HepG2 (cell line): ENCODE data around the gene MTCL1. TPM values are rescaled to one million over a fixed set of nuclear protein-coding genes. Genes with fewer than 3 reads are reported as not detected.

Experiments used
- CHD2 ChIP-seq: IDR thresholded peaks from 2 replicates; pipeline ENCODE4 v1.6.1; 2011; ENCODE audit warnings: low read depth, low read length, improper control_type of control experiment
- GATAD1 ChIP-seq: IDR thresholded peaks from 2 replicates; pipeline ENCODE4 v1.6.1; 2016; ENCODE audit warnings: missing genetic modification reagents, missing compliant biosample characterization
- HOXA3 ChIP-seq: sonication (generic); formaldehyde crosslinking; IDR thresholded peaks from 2 replicates; pipeline ENCODE4 v1.5.0; 2020; ENCODE audit warnings: missing genetic modification reagents
- KDM1A ChIP-seq: IDR thresholded peaks from 2 replicates; pipeline ENCODE4 v1.6.1; 2016; ENCODE audit warnings: missing compliant biosample characterization
- MYC ChIP-seq: sonication (generic); formaldehyde crosslinking; IDR thresholded peaks from 2 replicates; pipeline ENCODE4 v1.9.0; 2021; ENCODE audit warnings: missing genetic modification reagents, borderline replicate concordance
- NR3C1 ChIP-seq: sonication (generic); formaldehyde crosslinking; IDR thresholded peaks from 2 replicates; pipeline ENCODE4 v1.4.0; 2020; ENCODE audit warnings: missing genetic modification reagents
- POLR2AphosphoS5 ChIP-seq: IDR thresholded peaks from 2 replicates; pipeline ENCODE4 v1.6.1; 2012; ENCODE audit warnings: low read depth, low read length
- REPIN1 ChIP-seq: sonication (generic); formaldehyde crosslinking; IDR thresholded peaks from 2 replicates; pipeline ENCODE4 v1.8.0; 2022; ENCODE audit warnings: missing genetic modification reagents, low read depth, mild to moderate bottlenecking, borderline replicate concordance
- SIN3A ChIP-seq: IDR thresholded peaks from 2 replicates; pipeline ENCODE4 v1.6.1; 2011; ENCODE audit warnings: low read depth, mild to moderate bottlenecking, control low read depth, low read length, borderline replicate concordance
- ZNF263 ChIP-seq: sonication (generic); formaldehyde crosslinking; IDR thresholded peaks from 2 replicates; pipeline ENCODE4 v1.4.0; 2020; ENCODE audit warnings: missing genetic modification reagents
- ZNF431 ChIP-seq: sonication (generic); formaldehyde crosslinking; IDR thresholded peaks from 2 replicates; pipeline ENCODE4 v1.9.0; 2022; ENCODE audit warnings: missing genetic modification reagents, low read depth, mild to moderate bottlenecking, borderline replicate concordance
- ZNF567 ChIP-seq: sonication (generic); formaldehyde crosslinking; IDR thresholded peaks from 2 replicates; pipeline ENCODE4 v1.8.1; 2023; ENCODE audit warnings: mild to moderate bottlenecking, missing genetic modification reagents, borderline replicate concordance
- ZNF619 ChIP-seq: sonication (generic); formaldehyde crosslinking; IDR thresholded peaks from 2 replicates; pipeline ENCODE4 v1.4.0; 2020; ENCODE audit warnings: mild to moderate bottlenecking, missing genetic modification reagents
- polyA plus RNA-seq, 8 experiments: library from polyadenylated mRNA; depleted of rRNA in 3 of 8; stranded (reverse) in 7 of 8; unstranded in 1 of 8; fragments of >200 nt; fragmentation: Illumina TruSeq in 4 of 8; extraction: Trizol in 4 of 8; gene quantifications; 2 replicates each; pipeline versions ENCODE4 v1.2.1 to v1.2.3, GENCODE V29; 2011 to 2016; ENCODE audit warnings: low read depth in 4 of 8, missing spikeins in 1 of 8, mixed read lengths in 1 of 8; ENCODE audit not compliant: insufficient read depth in 1 of 8
- total RNA-seq, 5 experiments: library from RNA; depleted of rRNA; stranded (reverse); fragments of >200 nt; fragmentation: Illumina TruSeq; extraction: Trizol; gene quantifications; 2 replicates each; pipeline ENCODE4 v1.2.3, GENCODE V29; 2016; ENCODE audit warnings: low read depth in 1 of 5
- TF ChIP-seq, protein P1 (sequence below): sonication (generic); formaldehyde crosslinking; IDR thresholded peaks from 2 replicates; pipeline ENCODE4 v1.8.1; 2023; ENCODE audit warnings: mild to moderate bottlenecking, missing genetic modification reagents
- TF ChIP-seq, protein P2 (sequence below): sonication (generic); formaldehyde crosslinking; IDR thresholded peaks from 2 replicates; pipeline ENCODE4 v1.4.0; 2020; ENCODE audit warnings: missing genetic modification reagents, borderline replicate concordance
- TF ChIP-seq, protein P3 (sequence below): sonication (generic); IDR thresholded peaks from 2 replicates; pipeline ENCODE4 v1.6.1; 2016; ENCODE audit warnings: low read depth, borderline replicate concordance
- TF ChIP-seq, protein P4 (sequence below): IDR thresholded peaks from 2 replicates; pipeline ENCODE4 v1.6.1; 2016; ENCODE audit warnings: low read depth
- TF ChIP-seq, protein P5 (sequence below): IDR thresholded peaks from 2 replicates; pipeline ENCODE4 v1.6.1; 2012; ENCODE audit warnings: inconsistent platforms
- TF ChIP-seq, protein P6 (sequence below): sonication (generic); formaldehyde crosslinking; IDR thresholded peaks from 2 replicates; pipeline ENCODE4 v1.9.0; 2022; ENCODE audit warnings: missing genetic modification reagents, mild to moderate bottlenecking, borderline replicate concordance
- TF ChIP-seq, protein P7 (sequence below), 2 experiments: sonication (generic) in 1 of 2; formaldehyde crosslinking in 1 of 2; IDR thresholded peaks; 2 replicates each; pipeline versions ENCODE4 v1.5.1 to v1.6.1; 2011 to 2020; ENCODE audit warnings: borderline replicate concordance in 1 of 2, low read depth in 1 of 2, low read length in 1 of 2, mild to moderate bottlenecking in 1 of 2, missing genetic modification reagents in 1 of 2, moderate library complexity in 1 of 2

Gene MTCL1
- total and polyA plus RNA-seq, 2 of the 13 experiments (the other 11 are each of a cell fraction or from before 2014, with no cell fraction given) = 3.1 to 3.2 TPM

DNA sequence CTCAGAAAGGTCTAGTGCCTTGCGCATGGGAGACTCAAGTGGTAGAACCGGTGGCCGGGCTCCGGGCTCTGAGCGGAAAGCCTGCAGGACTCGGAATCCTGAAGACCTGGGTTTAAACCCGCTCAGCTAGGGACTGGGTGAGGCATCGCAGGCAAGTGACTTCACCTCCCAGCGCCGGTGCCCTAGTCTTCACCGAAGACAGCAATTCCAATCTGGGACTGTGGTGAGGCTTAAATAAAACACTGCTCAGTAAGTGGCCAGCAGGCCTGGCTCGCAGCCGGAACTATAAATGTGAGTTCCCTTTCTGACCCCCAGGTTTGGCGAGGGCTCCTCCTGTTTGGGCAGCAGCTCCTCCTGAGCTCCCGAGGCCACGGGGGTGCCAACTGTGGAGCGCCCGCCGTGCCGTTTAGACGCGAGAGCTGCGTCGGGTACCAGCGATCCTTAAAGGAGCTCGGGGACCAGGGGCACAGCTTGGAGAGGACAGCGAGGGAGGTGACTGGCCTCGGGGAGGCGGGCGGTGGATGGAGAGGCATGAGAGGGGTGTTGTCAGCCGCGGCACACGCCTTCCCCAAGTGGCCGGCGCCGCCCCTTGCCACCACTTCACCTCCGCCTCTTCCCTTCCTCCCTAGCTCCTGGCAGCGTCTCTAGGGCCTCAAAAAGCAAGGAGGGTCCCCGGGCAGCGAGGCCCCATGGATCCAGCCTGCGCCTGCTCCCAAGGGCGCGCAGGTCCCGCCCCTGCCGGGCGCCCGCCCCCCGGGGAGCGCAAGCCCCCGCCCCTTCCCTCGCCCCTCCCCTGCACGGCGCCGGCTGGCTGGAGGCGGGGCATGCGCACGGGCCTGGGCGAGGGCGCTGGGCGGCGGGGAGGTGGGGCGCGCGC, 757 bp upstream of the MTCL1 start (continued):
- TF ChIP-seq, protein P1, sequence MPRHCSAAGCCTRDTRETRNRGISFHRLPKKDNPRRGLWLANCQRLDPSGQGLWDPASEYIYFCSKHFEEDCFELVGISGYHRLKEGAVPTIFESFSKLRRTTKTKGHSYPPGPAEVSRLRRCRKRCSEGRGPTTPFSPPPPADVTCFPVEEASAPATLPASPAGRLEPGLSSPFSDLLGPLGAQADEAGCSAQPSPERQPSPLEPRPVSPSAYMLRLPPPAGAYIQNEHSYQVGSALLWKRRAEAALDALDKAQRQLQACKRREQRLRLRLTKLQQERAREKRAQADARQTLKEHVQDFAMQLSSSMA (CRISPR knock-in tag) = no peak
- TF ChIP-seq MYC (CRISPR knock-in tag) (no peak), ZNF263 (CRISPR knock-in tag) (no peak), ZNF431 (CRISPR knock-in tag) (no peak), SIN3A (no peak), HOXA3 (CRISPR knock-in tag) (no peak), POLR2AphosphoS5 (no peak), GATAD1 (CRISPR knock-in tag) (no peak), CHD2 (no peak), NR3C1 (CRISPR knock-in tag) (no peak), ZNF619 (CRISPR knock-in tag) (no peak), KDM1A (CRISPR knock-in tag) (no peak), REPIN1 (CRISPR knock-in tag) (no peak), ZNF567 (CRISPR knock-in tag) (no peak)
- TF ChIP-seq, protein P2, sequence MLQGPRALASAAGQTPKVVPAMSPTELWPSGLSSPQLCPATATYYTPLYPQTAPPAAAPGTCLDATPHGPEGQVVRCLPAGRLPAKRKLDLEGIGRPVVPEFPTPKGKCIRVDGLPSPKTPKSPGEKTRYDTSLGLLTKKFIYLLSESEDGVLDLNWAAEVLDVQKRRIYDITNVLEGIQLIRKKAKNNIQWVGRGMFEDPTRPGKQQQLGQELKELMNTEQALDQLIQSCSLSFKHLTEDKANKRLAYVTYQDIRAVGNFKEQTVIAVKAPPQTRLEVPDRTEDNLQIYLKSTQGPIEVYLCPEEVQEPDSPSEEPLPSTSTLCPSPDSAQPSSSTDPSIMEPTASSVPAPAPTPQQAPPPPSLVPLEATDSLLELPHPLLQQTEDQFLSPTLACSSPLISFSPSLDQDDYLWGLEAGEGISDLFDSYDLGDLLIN = no peak
- TF ChIP-seq, protein P3, sequence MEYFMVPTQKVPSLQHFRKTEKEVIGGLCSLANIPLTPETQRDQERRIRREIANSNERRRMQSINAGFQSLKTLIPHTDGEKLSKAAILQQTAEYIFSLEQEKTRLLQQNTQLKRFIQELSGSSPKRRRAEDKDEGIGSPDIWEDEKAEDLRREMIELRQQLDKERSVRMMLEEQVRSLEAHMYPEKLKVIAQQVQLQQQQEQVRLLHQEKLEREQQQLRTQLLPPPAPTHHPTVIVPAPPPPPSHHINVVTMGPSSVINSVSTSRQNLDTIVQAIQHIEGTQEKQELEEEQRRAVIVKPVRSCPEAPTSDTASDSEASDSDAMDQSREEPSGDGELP = no peak
- TF ChIP-seq, protein P4, sequence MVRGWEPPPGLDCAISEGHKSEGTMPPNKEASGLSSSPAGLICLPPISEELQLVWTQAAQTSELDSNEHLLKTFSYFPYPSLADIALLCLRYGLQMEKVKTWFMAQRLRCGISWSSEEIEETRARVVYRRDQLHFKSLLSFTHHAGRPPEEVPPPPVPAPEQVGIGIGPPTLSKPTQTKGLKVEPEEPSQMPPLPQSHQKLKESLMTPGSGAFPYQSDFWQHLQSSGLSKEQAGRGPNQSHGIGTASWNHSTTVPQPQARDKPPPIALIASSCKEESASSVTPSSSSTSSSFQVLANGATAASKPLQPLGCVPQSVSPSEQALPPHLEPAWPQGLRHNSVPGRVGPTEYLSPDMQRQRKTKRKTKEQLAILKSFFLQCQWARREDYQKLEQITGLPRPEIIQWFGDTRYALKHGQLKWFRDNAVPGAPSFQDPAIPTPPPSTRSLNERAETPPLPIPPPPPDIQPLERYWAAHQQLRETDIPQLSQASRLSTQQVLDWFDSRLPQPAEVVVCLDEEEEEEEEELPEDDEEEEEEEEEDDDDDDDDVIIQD = no peak
- TF ChIP-seq, protein P5, sequence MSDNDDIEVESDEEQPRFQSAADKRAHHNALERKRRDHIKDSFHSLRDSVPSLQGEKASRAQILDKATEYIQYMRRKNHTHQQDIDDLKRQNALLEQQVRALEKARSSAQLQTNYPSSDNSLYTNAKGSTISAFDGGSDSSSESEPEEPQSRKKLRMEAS = peak; percentile 33; the same call in 1 of the 2 replicates
- TF ChIP-seq, protein P6, sequence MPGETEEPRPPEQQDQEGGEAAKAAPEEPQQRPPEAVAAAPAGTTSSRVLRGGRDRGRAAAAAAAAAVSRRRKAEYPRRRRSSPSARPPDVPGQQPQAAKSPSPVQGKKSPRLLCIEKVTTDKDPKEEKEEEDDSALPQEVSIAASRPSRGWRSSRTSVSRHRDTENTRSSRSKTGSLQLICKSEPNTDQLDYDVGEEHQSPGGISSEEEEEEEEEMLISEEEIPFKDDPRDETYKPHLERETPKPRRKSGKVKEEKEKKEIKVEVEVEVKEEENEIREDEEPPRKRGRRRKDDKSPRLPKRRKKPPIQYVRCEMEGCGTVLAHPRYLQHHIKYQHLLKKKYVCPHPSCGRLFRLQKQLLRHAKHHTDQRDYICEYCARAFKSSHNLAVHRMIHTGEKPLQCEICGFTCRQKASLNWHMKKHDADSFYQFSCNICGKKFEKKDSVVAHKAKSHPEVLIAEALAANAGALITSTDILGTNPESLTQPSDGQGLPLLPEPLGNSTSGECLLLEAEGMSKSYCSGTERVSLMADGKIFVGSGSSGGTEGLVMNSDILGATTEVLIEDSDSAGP = peak; percentile 66
- TF ChIP-seq, protein P7, sequence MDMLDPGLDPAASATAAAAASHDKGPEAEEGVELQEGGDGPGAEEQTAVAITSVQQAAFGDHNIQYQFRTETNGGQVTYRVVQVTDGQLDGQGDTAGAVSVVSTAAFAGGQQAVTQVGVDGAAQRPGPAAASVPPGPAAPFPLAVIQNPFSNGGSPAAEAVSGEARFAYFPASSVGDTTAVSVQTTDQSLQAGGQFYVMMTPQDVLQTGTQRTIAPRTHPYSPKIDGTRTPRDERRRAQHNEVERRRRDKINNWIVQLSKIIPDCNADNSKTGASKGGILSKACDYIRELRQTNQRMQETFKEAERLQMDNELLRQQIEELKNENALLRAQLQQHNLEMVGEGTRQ (IDR thresholded peaks at IDR 0.05; ENCODE audit: low read depth, low read length) = no peak
- TF ChIP-seq, protein P7 (CRISPR knock-in tag; IDR thresholded peaks at IDR 0.05; ENCODE audit: borderline replicate concordance) = no peak
